ENCODE results near the gene AP1M2.

DNA sequence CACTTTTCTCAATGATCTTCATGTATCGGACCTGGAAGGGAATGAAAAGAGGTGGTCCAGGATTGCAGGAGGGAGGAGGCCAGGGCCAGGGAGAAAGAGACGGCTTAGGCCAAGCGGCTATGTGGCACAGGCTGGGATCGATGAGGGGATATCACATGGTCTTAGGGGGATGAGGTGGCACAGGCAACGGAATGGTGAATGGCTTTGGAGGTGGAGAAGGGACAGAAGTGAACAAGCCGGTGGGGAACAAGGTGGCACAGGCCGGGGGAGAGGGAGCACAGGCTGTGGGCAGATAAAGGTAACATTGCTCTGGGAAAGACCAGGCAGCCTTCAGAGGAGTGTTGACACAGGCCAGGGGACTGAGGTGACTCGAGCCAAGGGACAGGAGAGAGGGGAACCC is 12.7 kb downstream of the AP1M2 start:
- no peak for TF ChIP-seq ZNF169 (tag by site-specific recombination; IDR thresholded peaks at IDR 0.05)
- TF ChIP-seq, protein P1, sequence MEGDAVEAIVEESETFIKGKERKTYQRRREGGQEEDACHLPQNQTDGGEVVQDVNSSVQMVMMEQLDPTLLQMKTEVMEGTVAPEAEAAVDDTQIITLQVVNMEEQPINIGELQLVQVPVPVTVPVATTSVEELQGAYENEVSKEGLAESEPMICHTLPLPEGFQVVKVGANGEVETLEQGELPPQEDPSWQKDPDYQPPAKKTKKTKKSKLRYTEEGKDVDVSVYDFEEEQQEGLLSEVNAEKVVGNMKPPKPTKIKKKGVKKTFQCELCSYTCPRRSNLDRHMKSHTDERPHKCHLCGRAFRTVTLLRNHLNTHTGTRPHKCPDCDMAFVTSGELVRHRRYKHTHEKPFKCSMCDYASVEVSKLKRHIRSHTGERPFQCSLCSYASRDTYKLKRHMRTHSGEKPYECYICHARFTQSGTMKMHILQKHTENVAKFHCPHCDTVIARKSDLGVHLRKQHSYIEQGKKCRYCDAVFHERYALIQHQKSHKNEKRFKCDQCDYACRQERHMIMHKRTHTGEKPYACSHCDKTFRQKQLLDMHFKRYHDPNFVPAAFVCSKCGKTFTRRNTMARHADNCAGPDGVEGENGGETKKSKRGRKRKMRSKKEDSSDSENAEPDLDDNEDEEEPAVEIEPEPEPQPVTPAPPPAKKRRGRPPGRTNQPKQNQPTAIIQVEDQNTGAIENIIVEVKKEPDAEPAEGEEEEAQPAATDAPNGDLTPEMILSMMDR (tag by site-specific recombination; IDR thresholded peaks at IDR 0.05): no peak
